Stimulated activated CD4-positive, alpha-beta T cell treated with anti-CD3 and anti-CD28 coated beads, Interleukin-1b, Interleukin-23, amount 100 ng/mL, for 1 hour (primary cell): ENCODE data around the gene HOMER2.

Experiments used
- DNase-seq, 2 donors: peaks; one replicate each; pipeline ENCODE4 v3.0.0-alpha.2; 2020; ENCODE audit warnings: low read depth in 2 of 2

Gene HOMER2

DNA sequence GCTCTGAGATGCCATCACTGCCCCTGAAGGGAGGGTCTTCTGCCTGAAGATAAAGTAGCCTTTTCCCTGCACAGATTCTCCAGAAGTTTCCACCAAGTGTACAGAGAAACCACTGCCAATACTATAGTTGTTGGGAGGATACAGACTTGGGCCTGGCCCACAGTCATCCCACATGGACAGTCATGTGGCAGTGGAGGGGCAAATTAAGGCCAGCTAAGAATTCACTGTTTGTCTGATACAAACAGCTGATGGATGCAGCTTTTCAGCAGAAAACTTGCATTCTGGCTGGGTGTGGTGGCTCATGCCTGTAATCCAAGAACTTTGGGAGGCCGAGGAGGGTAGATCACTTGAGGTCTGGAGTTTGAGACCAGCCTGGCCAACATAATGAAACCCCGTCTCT lies 22.1 kb downstream of the HOMER2 start:
- DNase-seq = no peak

DNA sequence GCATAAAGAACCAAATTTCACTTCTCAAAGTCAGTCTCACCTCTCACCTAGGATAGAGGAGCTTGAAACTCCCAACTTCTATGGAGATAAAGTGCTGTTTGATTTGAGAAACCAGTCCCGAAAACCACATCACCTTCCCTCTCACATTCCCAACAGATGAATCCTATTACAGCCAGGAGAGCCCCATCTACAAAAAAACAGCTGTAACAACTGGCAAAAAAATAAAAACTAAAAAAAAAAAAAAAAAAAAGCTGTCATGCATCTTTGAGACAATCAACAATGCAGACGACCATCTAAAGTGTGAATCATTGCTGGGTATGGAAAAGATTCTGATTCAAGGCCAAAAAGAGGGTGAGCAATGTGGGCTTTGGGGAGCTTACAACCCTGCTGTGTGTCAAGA lies 23.8 kb downstream of the HOMER2 start:
- DNase-seq = no peak

DNA sequence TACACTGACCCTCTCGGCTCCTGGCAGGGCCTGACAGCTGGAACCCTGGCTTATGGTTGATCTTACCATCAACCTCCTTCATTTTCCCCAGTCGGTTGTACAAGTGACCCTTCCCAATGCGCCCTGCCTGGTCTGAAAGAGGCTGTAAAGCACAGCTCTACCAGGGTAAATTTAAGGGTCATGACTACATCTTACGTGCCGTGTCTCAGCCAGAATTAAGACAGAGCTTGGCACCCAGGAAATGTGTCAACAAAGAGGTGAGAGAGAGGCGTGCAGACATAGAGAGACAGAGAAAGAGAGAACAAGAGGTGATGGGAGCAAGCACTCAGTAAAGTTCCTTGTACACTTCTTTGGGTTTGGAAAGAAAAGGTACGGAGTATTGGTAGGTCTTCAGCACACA lies 28.8 kb downstream of the HOMER2 start:
- no peak for DNase-seq

DNA sequence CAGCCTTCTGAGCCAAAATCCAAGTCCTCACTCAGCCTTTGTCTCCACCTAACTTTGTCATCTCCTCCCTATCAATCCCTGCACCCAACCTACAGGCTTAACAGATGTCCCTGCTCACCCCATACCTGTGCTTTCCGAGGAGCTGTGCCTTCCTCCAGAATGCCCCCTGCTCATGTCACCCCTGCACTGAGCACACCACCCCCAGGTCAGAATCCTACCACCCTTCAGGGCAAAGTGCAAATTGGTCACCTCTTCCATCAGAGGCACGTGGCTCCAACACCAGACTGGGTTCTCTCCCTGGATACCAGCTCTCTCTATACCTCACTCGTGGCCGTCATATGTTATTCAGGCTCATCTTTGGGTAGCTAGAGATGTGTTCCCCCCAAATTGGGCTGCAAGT lies 29.8 kb downstream of the HOMER2 start:
- no peak for DNase-seq

DNA sequence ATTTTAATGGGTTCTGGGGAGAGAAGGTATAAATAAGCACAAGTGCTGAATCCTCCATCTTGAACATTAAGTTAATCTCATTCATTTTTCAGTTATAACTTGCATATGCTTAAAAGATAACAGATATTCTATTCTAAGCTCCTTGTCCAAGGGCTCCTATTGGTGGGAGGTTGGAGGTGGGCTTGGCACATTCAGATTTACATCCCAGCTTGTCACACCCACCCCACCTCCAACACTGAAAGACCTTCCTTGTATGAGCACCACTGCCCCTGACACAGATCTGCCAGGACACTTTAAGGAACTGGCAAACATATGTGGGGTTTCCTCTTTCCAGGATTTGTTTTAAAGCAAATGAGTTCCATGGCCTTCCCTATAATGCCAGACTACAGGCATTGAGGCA lies 30.6 kb downstream of the HOMER2 start:
- DNase-seq = no peak

DNA sequence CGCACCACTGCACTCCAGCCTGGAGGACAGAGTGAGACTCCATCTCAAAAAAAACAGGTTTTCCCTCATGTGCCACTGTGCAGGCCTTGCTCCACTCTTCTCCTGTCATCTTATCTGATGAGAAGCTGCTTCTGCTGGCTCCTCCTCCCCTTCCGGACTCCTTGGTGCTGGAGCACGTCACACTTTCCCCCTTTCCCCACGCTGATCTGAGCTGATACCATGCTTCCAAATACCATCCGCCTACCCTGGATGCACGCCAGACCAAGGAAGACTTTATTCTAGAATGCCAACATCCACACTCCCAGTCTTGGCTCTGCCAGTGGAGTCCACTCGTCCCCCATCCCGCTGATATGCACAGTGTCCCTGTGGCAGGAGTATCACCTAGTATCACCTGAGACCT lies 31.3 kb downstream of the HOMER2 start:
- DNase-seq = no peak

DNA sequence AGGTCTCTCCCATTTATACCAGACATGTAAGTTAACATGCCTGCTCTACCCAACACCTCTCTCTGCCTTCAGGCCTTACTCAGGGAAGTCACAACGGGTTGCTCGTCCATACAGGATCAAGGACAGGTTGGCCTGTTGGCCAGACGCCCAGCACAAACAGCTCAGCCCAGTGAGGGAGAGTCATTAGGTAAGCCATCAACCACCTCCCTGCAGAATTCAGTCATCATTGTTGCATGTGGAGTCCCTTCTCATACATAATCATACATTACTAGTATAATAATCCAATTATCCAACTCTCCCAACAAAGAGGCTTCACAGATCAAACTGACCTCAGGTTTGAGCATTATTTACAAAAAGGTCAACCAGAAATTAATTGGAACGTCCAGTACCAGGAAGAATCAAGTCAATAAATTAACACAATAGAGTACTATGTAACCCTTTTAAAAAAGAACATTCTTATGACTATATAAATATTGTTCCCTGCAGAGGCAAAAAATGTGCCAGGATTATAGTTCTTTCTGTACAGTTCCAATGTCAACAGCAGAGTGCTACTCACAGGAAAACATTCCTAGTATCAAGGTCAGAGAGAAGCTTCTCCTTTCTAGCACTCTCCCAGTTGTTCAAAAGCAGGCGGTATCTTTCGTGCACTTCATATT lies 33.2 kb downstream of the HOMER2 start:
- no peak for DNase-seq

DNA sequence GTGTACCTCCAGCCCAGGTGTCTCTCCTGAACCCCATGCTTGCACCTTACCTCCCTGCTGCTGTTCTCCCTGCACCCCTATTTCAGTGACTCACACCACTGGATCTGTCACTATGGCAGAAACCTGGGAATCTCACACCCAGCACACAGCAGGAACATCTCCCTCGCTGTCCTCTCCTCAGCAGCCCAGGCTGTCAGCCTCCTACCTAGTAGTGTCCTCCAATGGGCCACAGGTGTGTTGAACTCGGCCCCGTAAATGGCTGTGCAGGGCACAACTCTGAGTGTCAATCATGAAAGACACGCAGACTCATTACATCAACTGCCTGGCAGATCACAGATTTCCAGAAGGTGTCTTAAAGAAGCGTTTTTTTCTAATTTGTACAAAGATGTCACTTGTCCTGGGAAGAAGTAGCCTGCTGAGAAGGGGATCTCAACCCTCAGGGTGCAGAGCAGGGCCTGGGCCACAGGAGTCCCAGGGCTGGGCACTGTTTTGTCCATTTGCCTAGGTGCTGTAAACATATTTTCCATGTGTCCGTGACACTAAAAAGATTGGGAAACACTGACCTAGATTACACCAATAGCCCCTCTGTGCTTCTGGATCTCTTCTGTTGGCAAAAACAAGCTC lies 33.8 kb downstream of the HOMER2 start:
- no peak for DNase-seq

DNA sequence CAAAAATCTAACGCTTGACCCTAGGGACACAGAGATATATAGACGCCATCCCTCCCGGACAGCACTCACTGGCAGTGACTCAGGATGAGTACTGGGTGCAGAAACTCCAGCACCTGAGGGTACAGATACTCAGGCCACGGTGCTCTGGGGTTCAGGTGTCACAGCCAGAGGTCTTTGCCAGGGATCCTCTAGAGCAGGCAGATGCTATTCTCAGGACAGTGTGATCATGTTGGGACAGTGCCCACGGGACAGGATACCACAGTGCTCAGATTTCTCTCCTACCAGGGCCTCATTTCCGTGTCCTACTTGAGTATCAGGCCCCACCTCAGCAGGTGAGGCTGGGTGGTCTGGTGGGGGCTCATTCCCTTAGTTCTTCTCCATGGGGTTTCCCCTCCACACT lies 34.4 kb downstream of the HOMER2 start:
- DNase-seq = no peak

DNA sequence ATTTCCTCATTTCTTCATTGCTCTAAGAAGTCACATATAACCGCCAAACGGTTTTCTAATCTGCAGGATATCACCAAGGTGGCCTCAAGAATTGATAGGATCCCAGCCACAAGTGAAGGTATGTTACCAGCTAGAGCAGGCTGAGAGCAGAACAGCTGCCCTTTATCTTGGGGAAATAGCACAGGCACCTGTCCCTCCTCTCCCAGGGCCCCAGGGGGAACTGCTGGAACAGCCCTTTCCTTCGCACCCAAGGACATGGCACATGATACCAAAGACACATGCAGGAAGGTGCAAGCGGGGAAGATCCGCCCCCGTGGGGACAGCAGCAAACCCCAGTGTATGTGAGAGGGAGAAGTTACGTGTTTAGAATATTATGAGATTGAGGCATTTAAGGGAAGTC lies 35.3 kb downstream of the HOMER2 start:
- no peak for DNase-seq

DNA sequence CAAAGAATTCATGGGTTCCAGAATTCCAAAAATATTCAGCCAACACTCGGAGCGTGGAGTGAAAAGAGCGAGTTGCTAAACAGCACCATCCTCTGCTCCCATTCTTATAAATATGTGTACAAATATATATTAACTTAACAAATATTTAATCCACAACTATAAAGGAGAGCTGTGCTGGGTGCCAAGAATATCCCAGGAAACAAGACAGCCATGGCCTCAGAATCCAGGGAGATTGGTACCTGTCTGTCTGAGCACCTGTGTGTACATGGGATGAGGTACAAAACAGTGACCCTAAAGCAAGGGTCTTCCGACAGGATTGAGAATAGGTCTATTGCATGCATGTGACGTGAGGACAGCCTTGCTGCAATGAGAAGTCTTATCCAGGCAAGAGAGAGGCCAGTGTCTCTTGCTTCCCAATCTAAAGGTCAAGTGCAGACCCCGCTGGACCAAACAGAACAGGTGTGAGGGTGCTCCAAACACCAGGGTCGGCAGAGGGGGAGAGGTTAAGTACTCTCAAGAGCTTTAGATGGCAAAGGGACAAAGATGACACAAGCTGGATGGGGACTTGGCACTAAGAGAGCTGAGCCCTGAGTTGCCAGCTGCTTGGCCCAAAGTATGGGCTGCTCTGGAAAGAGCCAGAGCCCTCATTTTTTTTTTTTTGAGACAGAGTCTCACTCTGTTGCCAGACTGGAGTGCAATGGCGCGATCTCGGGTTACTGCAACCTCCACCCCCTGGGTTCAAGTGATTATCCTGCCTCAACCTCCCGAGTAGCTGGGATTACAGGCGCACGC lies 36.2 kb downstream of the HOMER2 start:
- no peak for DNase-seq

DNA sequence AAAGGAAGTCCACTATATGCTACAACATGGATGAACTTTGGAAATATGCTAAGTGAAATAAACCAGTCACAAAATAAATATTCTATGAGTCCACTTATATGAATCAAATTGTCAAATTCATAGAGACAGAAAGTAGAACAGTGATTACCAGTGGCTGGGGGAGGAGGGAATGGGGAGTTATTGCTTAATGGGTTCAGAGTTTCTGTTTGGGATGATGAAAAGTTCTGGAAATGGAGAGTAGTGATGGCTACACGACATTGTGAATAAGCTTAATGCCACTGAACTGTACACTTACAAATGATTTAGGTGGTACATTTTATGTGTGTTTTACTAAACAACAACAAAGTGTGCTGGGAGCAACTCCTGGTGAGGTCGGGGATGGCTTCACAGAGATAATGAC lies 38.1 kb downstream of the HOMER2 start:
- no peak for DNase-seq

DNA sequence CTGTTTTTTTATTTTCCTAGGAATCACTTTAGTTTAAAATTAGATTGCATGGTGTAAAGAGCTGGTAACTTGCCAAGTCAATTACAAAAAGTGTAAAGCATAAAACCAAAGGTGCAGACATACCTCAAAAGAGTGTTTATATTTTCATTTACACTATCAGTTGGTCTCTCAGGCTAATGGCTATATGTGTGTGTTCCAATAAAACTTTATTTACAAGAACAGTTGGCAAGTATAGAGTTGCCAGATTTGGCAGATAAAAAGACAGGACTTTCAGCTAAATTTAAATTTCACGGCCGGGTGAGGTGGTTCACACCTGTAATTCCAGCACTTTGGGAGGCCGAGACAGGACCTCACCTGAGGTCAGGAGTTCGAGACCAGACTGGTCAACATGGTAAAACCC lies 41.1 kb downstream of the HOMER2 start:
- no peak for DNase-seq

DNA sequence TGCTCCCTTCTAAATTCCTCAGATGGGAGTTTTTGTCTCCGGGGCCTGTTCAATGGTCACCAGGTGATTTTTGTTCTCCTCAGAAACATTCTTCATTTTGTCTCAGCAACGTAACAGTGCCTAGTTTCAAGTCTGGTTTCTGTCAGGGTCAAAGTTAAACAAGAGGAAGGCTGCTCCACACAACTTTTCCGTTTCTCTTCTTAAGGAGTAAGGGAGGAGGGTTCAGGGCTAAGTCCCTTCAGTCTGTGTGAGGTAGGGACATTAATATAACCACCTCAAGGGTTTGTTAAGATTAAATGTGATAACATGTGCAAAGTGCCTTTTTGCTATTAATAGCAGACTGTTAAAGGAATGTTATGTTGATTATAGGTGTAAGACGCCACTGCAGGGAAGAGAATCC lies 41.8 kb downstream of the HOMER2 start:
- DNase-seq = no peak

DNA sequence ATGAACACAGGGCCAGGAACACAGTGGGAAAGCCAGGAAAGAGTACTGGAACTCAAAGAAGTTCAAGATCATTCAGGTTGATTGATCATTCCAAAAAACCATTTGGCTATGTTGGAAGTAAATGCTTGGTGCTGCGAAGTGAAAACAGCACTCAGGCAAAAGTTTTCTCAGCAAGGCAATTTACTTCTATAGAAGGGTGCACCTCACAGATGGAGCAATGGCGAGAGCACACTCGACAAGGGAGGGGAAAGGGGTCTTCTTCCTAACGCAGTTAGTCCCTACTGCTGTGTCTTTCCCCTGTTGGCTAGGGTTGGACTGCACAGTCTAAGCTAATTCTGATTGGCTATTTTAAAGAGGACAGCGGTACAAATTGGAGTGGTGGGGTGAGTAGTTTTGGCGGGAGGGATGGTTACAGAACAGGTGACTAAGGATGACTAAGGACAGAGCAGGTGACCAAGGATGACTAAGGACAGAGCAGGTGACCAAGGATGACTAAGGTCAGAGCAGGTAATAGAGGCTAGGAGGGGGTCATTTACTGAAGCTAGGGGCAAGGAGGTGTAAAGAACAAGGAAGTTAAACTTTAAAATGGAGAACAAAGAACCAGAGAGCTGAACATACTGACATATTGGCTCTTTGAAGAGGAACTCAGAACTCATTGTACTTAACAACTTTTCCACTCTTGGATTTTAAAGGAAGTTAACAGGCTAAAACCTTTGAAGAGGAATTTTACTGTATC lies 43.3 kb downstream of the HOMER2 start:
- no peak for DNase-seq

DNA sequence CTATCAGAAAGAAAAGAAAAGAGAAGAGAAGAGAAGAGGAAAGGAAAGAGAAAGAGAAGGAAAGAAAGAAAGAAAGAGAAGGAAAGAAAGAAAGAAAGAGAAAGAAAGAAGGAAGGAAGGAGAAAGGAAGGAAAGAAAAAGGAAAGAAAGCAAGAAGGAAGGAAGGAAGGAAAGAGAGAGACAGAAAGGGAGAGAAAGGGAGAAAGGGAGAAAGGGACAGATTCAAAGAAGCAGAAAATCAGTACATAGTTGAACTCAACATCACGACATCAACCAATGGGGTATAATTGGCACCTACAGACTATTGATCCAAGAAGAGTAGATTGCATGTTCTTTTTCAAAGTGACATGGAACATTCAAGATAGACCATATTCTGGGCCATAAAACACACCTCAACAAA lies 45.2 kb downstream of the HOMER2 start:
- DNase-seq = no peak

DNA sequence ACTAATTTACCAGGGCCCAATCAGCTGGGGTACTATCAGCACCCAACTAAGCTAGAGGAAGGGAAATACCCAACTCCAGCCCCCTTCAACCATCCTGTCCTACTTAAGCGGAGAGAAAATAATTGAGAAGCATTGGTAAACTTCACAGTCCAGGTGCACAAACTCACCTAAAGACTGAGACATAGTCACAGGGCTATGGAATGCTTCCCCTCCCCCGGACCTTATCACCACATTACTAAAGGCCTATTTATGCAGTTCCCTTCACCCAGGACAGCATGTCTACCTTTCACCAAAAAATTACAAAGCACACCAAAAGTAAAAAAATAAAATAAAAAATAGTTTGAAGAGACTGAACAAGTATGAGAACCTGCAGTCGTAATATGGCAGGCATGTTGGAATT lies 47.9 kb downstream of the HOMER2 start:
- no peak for DNase-seq

DNA sequence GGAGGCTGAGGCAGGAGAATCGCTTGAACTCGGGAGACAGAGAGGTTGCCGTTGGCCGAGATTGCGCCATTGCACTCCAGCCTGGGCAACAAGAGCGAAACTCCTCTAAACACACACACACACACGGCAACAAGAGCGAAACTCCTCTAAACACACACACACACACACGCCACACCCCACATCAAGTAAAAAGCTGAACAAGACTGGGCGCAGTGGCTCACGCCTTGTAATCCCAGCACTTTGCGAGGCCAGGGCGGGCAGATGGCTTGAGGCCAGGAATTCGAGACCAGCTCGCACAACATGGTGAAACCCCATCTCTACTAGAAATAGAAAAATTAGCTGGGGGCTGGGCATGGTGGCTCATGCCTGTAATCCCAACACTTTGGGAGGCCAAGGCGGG lies 49.0 kb downstream of the HOMER2 start:
- DNase-seq = no peak

DNA sequence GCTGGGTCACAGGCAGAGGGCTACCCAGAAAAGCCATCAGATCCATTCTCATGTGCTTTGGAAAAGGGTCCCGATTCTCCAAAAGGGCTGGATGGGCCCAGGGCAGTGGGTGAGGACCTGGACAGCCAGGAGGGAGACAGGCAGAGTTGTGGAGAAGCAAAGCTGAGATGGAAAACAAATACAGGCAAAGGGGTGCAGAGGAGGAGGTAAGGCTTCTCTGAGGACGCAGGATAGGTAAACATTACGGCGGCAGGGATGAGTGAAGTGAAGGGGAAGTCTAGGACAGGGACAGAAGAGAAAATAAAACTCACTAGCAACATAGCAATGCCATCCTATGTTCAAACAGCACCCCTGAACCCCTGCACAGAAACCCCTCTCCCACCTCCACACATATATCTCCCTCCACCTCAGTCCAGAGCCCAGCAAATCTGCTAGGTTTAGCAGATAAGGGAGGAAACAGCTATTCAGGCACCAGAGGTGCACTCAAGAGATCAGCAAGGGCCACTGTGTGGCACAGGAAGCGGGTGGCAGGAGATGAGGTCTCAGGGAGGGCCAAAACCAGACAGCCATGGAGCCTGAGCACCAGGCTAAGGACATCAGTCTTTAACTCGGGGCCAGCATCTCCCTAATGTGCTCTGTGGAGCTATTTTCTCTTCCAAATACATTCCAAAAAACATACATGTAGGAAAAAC lies 51.3 kb downstream of the HOMER2 start:
- no peak for DNase-seq

DNA sequence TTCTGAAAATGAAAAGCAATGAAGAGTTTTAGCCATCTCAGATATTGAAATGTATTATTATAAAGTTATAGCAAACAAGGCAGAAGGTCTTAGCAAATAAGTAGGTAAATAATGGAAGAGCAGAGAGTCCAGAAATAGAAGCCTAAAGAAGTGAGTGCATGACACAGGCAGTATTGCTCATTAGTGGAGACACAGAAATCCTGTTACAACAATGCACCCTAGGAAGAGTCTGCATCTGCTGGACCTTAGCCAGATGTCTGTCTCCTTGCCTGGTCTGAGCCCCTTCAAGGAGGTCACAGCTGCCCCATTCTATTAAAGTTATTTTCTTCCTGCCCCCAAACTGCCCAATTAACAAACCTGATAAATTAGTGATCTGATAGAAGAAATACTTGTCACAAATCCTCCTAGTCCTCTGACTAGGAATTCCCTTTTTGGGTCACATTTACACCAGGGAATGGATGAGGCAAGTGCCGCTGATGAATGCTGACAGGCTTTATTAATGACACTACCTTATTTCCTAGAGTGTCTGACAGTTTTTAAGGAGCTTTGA lies 51.9 kb downstream of the HOMER2 start:
- DNase-seq = no peak

DNA sequence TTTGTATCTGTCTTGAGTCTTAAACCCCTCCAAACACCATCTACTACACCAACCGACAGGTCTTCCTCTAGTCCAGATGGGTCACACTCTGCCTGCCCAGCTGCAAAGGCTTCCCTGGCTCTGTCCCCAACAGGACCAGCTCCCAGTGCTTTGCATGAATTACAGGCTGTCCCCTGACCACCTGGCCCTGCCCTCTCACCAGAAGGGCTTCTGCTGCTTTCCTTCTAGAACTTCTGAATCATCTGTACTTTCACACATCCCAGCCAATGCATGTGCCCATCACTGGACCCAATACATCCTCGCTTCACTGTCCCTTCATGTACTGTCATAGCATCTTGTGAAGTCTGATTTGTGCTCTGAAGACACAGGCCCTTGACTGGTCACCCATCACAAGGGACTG lies 53.6 kb downstream of the HOMER2 start:
- DNase-seq = no peak

DNA sequence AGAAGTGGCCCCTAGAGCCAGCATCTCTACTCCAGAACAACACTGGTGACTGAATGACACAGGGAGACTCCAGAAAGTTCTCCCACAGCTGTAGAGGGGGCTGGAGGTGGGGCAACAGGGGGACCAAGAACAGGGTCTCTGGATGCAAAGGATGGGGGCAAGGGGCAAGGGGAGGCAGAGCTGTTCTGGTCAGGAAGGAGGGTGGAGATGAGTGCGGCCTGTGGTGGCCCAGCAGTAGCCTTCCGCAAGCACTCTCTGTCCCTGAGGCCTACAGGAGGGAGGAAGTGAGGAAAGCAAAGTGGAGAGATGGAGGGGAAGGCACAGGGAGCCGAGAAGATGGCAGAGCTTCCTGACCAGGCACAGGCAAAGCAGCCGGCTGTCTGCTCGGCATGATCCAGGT lies 56.5 kb downstream of the HOMER2 start:
- DNase-seq = no peak
